CD14-positive monocyte (primary cell): ENCODE data around the gene JHY. TPM values are rescaled to one million over a fixed set of nuclear protein-coding genes. Genes with fewer than 3 reads are reported as not detected.
A peak's percentile ranks its signal among the peaks of the same experiment; 100 is the strongest.

Experiments
- DNase-seq, 3 donors: peaks; one replicate each; pipeline ENCODE4 v3.0.0-alpha.2; 2011 to 2022
- H2AFZ ChIP-seq: 2 replicates; pipeline ENCODE4 v1.6.0; 2012; ENCODE audit warnings: mild to moderate bottlenecking, low read depth, low read length, inconsistent platforms; ENCODE audit not compliant: insufficient read depth, poor library complexity, severe bottlenecking
- H3K27ac ChIP-seq, 2 donors: 1 replicate in 1 of 2; 2 replicates in 1 of 2; pipeline ENCODE4 v1.5.1; 2012 to 2013; ENCODE audit warnings: low read length in 2 of 2, control low read depth in 1 of 2, inconsistent platforms in 1 of 2, low read depth in 1 of 2, mild to moderate bottlenecking in 1 of 2
- H3K27me3 ChIP-seq, 2 donors: one replicate each; pipeline versions ENCODE4 v1.6.0 to v1.6.1; 2011 to 2013; ENCODE audit warnings: low read length in 2 of 2; ENCODE audit not compliant: control insufficient read depth in 2 of 2, insufficient read depth in 2 of 2
- H3K36me3 ChIP-seq, 2 donors: replicated peaks in 1 of 2; 1 replicate in 1 of 2; 2 replicates in 1 of 2; pipeline versions ENCODE4 v1.5.1 to v1.6.1; 2012 to 2013; ENCODE audit warnings: low read length in 2 of 2, control low read depth in 1 of 2, inconsistent platforms in 1 of 2, mild to moderate bottlenecking in 1 of 2; ENCODE audit not compliant: insufficient read depth in 2 of 2, control insufficient read depth in 1 of 2
- H3K4me1 ChIP-seq, 2 donors: 1 replicate in 1 of 2; 2 replicates in 1 of 2; pipeline versions ENCODE4 v1.5.1 to v1.6.1; 2012 to 2013; ENCODE audit warnings: low read length in 2 of 2, control low read depth in 1 of 2, inconsistent platforms in 1 of 2, mild to moderate bottlenecking in 1 of 2, moderate library complexity in 1 of 2; ENCODE audit not compliant: insufficient read depth in 2 of 2, control insufficient read depth in 1 of 2
- H3K4me2 ChIP-seq: replicated peaks from 2 replicates; pipeline ENCODE3; 2012; ENCODE audit warnings: low read length, moderate library complexity, mild to moderate bottlenecking; ENCODE audit not compliant: poor library complexity, severe bottlenecking; ENCODE audit errors: extremely low read depth
- H3K4me3 ChIP-seq, 3 experiments: fragments of 200-600 bp in 1 of 3; sonication (generic) in 1 of 3; replicated peaks in 1 of 3; 1 replicate in 2 of 3; 2 replicates in 1 of 3; pipeline ENCODE4 v1.5.1; 2011 to 2013; ENCODE audit warnings: low read length in 3 of 3, mild to moderate bottlenecking in 3 of 3, control low read depth in 2 of 3, low read depth in 2 of 3, inconsistent platforms in 1 of 3, moderate library complexity in 1 of 3
- H3K79me2 ChIP-seq: 2 replicates; pipeline ENCODE4 v1.6.0; 2012; ENCODE audit warnings: mild to moderate bottlenecking, control low read depth, inconsistent platforms, low read length, moderate library complexity; ENCODE audit not compliant: insufficient read depth
- H3K9ac ChIP-seq: 2 replicates; pipeline ENCODE4 v1.6.0; 2017; ENCODE audit warnings: low read length, mild to moderate bottlenecking; ENCODE audit not compliant: insufficient read depth, poor library complexity, severe bottlenecking
- H3K9me3 ChIP-seq, 2 donors: replicated peaks in 1 of 2; 1 replicate in 1 of 2; 2 replicates in 1 of 2; pipeline versions ENCODE4 v1.5.1 to v1.6.1; 2012 to 2013; ENCODE audit warnings: low read length in 2 of 2, control low read depth in 1 of 2; ENCODE audit not compliant: control insufficient read depth in 1 of 2, insufficient read depth in 1 of 2
- H4K20me1 ChIP-seq: 2 replicates; pipeline ENCODE4 v1.6.0; 2012; ENCODE audit warnings: mild to moderate bottlenecking, low read length, control low read depth, moderate library complexity; ENCODE audit not compliant: insufficient read depth
- H3K27ac Mint-ChIP-seq, 7 donors: one replicate each; pipeline ENCODE4 v1.8.0; 2020; ENCODE audit warnings: mild to moderate bottlenecking in 7 of 7, mixed read lengths in 7 of 7, moderate library complexity in 6 of 7, inconsistent platforms in 2 of 7
- H3K27me3 Mint-ChIP-seq, 3 donors: one replicate each; pipeline ENCODE4 v1.8.0; 2021 to 2022; ENCODE audit warnings: low read depth in 3 of 3, mild to moderate bottlenecking in 3 of 3, mixed read lengths in 3 of 3, moderate library complexity in 3 of 3, inconsistent platforms in 1 of 3
- H3K36me3 Mint-ChIP-seq, 2 donors: one replicate each; pipeline ENCODE4 v1.8.0; 2020; ENCODE audit warnings: mixed read lengths in 2 of 2, inconsistent platforms in 1 of 2, mild to moderate bottlenecking in 1 of 2
- H3K4me1 Mint-ChIP-seq: one replicate; pipeline ENCODE4 v1.8.0; 2020; ENCODE audit warnings: mild to moderate bottlenecking, mixed read lengths
- H3K4me3 Mint-ChIP-seq, 2 donors: one replicate each; pipeline ENCODE4 v1.8.0; 2020; ENCODE audit warnings: mild to moderate bottlenecking in 2 of 2, mixed read lengths in 2 of 2, moderate library complexity in 1 of 2
- H3K9me3 Mint-ChIP-seq, 7 donors: one replicate each; pipeline ENCODE4 v1.8.0; 2020 to 2022; ENCODE audit warnings: mixed read lengths in 7 of 7, mild to moderate bottlenecking in 6 of 7, moderate library complexity in 6 of 7, inconsistent platforms in 2 of 7
- CTCF ChIP-seq: fragments of 200-600 bp; IDR thresholded peaks from one replicate; pipeline ENCODE4 v1.8.0; 2022; ENCODE audit warnings: antibody characterized with exemption, mild to moderate bottlenecking
- WGBS: methylation state at CpG from one replicate; pipeline ENCODE4 v1.1.5; 2013; ENCODE audit warnings: missing lambda C conversion rate; ENCODE audit not compliant: insufficient coverage; 5-methylcytosine and 5-hydroxymethylcytosine counted together
- intact Hi-C, 2 donors: fragments of 100-400 bp; cut with micrococcal nuclease; formaldehyde crosslinking; loops; one replicate each; pipeline versions ENCODE4 v1.15.0 to v1.15.1; 2023
- polyA plus RNA-seq, 3 donors: library from polyadenylated mRNA; depleted of rRNA in 1 of 3; unstranded in 2 of 3; stranded (reverse) in 1 of 3; fragments of 300-500 nt in 2 of 3; fragments of >200 nt in 1 of 3; fragmentation: Illumina TruSeq in 2 of 3; gene quantifications; 1 replicate in 2 of 3; 2 replicates in 1 of 3; pipeline ENCODE4 v1.2.3, GENCODE V29; 2012 to 2021

JHY gene
- polyA plus RNA-seq, 3 donors, result 0.68 to 0.91 (median 0.89) TPM

GRCh38 chr11:122888162-122888561 lies 5.6 kb downstream of the JHY start:
- no peak overlapping the region for H3K27ac Mint-ChIP-seq
- H3K4me1 Mint-ChIP-seq, result peaks cover 13% of the 10 kb centered on the region
- intact Hi-C loops, result no loop called here

GRCh38 chr11:122893131-122893530 lies 10.6 kb downstream of the JHY start:
- no CpG with 5 or more reads among the region's 5 CpGs for WGBS
- H3K4me1 Mint-ChIP-seq, result peaks cover 10% of the 10 kb centered on the region
- no peak for TF ChIP-seq CTCF

More at GRCh38 chr11:122888162-122888561, 5.6 kb downstream of the JHY start:
- H3K9me3 ChIP-seq, result no peaks in the 10 kb centered on the region
- H2AFZ ChIP-seq, result no peak overlapping the region
- no peaks in the 10 kb centered on the region for H4K20me1 ChIP-seq
- H3K4me1 ChIP-seq, result peaks cover 7 to 8% of the 10 kb centered on the region in 2 donors
- Mint-ChIP-seq H3K4me3 (no peak overlapping the region), H3K27me3 (peaks cover 4 to 9% (median 8%) of the 10 kb centered on the region in 3 donors), H3K36me3 (no peaks in the 10 kb centered on the region), H3K9me3 (no peaks in the 10 kb centered on the region)
- H3K27ac ChIP-seq, result no peak overlapping the region
- no peak overlapping the region for H3K4me3 ChIP-seq
- no peak overlapping the region for H3K9ac ChIP-seq
- H3K36me3 ChIP-seq, result no peaks in the 10 kb centered on the region
- no peaks in the 10 kb centered on the region for H3K79me2 ChIP-seq
- TF ChIP-seq CTCF, result no peak
- peaks cover 2 to 3% of the 10 kb centered on the region in 2 donors for H3K27me3 ChIP-seq
- WGBS, result no CpG with 5 or more reads among the region's 2 CpGs
- no peak overlapping the region for H3K4me2 ChIP-seq
- DNase-seq, result no peak

More at GRCh38 chr11:122893131-122893530, 10.6 kb downstream of the JHY start:
- H3K36me3 Mint-ChIP-seq, result no peaks in the 10 kb centered on the region
- Histone ChIP-seq H3K79me2 (no peaks in the 10 kb centered on the region), H3K4me3 (no peak overlapping the region), H2AFZ (peak overlapping the region; percentile 11), H3K36me3 (no peaks in the 10 kb centered on the region), H3K9ac (no peak overlapping the region), H3K9me3 (no peaks in the 10 kb centered on the region), H3K4me1 (peaks cover 3 to 11% of the 10 kb centered on the region in 2 donors), H3K4me2 (no peak overlapping the region), H3K27ac (no peak overlapping the region), H4K20me1 (no peaks in the 10 kb centered on the region), H3K27me3 (no peaks in the 10 kb centered on the region)
- intact Hi-C loops, result no loop called here
- no peak overlapping the region for H3K27ac Mint-ChIP-seq
- DNase-seq, result peak in 2 of 3 donors; percentile 6 to 10
- H3K4me3 Mint-ChIP-seq, result no peak overlapping the region
- peaks cover 0 to 1% (median 0%) of the 10 kb centered on the region in 3 donors for H3K27me3 Mint-ChIP-seq
- H3K9me3 Mint-ChIP-seq, result no peaks in the 10 kb centered on the region
